HCT116 (cell line): ENCODE measurements around the gene DHRS7B.

Experiments used
- CTCF ChIP-seq, 3 experiments: fragments of 200-600 bp in 1 of 3; sonication (generic) in 1 of 3; IDR thresholded peaks in 2 of 3; conservative IDR thresholded peaks in 1 of 3; 2 replicates each; pipeline ENCODE4 v1.5.1; 2012 to 2017; ENCODE audit warnings: low read depth in 2 of 3, low read length in 2 of 3, antibody characterized with exemption in 1 of 3, borderline replicate concordance in 1 of 3, control low read depth in 1 of 3, mild to moderate bottlenecking in 1 of 3, mixed read lengths in 1 of 3, mixed run types in 1 of 3, moderate library complexity in 1 of 3; ENCODE audit not compliant: insufficient read depth in 1 of 3
- JUND ChIP-seq: IDR thresholded peaks from 2 replicates; pipeline ENCODE4 v1.6.1; 2012
- ZBTB33 ChIP-seq: IDR thresholded peaks from 2 replicates; pipeline ENCODE4 v1.6.1; 2011; ENCODE audit warnings: mild to moderate bottlenecking, low read length, moderate library complexity; ENCODE audit not compliant: insufficient replicate concordance; ENCODE audit errors: extremely low read depth

GRCh38 chr17:21210411-21211076, 83.8 kb downstream of the DHRS7B start:
- TF ChIP-seq CTCF (IDR thresholded peaks at IDR 0.05 in 2 of 3, conservative IDR thresholded peaks at IDR 0.05 in 1 of 3; ENCODE audit: borderline replicate concordance in 1 of 3, insufficient read depth in 1 of 3, low read depth in 2 of 3, low read length in 2 of 3) (no peak), ZBTB33 (no peak), JUND (no peak)
